ENCODE data around the gene ERCC4.

The ERCC4 gene

DNA sequence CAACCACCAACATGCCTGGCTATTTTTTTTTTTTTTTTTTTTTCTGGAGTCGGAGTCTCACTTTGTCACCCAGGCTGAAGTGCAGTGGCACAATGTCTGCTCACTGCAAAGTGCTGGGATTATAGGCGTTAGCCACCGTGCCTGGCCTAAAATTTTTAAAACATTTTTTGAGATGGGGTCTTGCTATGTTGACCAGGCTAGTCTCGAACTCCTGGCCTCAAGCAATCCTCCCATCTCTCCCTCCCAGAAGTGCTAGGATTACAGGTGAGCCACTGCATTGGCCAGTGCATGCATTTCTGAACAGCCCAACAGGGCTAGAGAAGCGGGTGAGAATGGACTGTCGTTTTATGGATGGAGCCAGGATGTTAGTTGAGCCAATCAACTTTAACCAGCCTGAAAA is 72.4 kb downstream of the ERCC4 start:
- H3K4me2 ChIP-seq: no peak overlapping the region
- TF ChIP-seq, protein P1, sequence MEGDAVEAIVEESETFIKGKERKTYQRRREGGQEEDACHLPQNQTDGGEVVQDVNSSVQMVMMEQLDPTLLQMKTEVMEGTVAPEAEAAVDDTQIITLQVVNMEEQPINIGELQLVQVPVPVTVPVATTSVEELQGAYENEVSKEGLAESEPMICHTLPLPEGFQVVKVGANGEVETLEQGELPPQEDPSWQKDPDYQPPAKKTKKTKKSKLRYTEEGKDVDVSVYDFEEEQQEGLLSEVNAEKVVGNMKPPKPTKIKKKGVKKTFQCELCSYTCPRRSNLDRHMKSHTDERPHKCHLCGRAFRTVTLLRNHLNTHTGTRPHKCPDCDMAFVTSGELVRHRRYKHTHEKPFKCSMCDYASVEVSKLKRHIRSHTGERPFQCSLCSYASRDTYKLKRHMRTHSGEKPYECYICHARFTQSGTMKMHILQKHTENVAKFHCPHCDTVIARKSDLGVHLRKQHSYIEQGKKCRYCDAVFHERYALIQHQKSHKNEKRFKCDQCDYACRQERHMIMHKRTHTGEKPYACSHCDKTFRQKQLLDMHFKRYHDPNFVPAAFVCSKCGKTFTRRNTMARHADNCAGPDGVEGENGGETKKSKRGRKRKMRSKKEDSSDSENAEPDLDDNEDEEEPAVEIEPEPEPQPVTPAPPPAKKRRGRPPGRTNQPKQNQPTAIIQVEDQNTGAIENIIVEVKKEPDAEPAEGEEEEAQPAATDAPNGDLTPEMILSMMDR (conservative IDR thresholded peaks at IDR 0.05; ENCODE audit: low read depth, low read length): no peak
- H3K9ac ChIP-seq: no peak overlapping the region
- H3K79me2 ChIP-seq (ENCODE audit: insufficient read depth, low read depth): no peaks in the 10 kb centered on the region
- no peaks in the 10 kb centered on the region for H4K20me1 ChIP-seq (ENCODE audit: insufficient read depth)
- no peaks in the 10 kb centered on the region for H3K36me3 ChIP-seq (ENCODE audit: insufficient read depth)
- H3K27ac ChIP-seq: no peak overlapping the region
- H3K27me3 ChIP-seq (ENCODE audit: insufficient read depth, low read depth): no peaks in the 10 kb centered on the region
- no peak overlapping the region for H2AFZ ChIP-seq (ENCODE audit: low read depth)
- H3K4me1 ChIP-seq (ENCODE audit: low read depth, poor library complexity, severe bottlenecking): no peaks in the 10 kb centered on the region
- H3K4me3 ChIP-seq (IDR thresholded peaks at IDR 0.05; ENCODE audit: insufficient read depth, low read depth, low read length): no peak overlapping the region

DNA sequence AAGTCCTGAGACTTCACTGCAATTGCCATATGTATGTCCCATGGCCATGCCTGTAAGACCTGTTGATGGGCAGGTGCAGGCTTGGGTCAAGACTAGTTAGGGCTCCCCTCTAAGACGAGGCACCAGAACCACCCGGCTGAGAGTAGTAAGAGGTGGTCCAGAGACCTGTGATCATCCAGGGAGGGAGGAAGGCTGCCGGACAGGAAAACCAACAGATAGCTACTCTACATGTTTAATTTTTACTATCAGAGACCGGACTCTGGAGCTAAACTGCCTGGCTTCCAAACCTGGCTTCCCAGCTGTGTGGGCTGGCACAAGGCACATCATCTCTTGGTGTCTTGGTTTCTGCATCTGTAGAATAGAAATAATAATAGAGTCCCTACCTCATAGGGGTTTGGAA is 73.0 kb downstream of the ERCC4 start:
- no peaks in the 10 kb centered on the region for H3K79me2 ChIP-seq (ENCODE audit: insufficient read depth, low read depth)
- TF ChIP-seq, protein P1 (conservative IDR thresholded peaks at IDR 0.05; ENCODE audit: low read depth, low read length): no peak
- no peak overlapping the region for H3K4me3 ChIP-seq (IDR thresholded peaks at IDR 0.05; ENCODE audit: insufficient read depth, low read depth, low read length)
- H3K4me2 ChIP-seq: no peak overlapping the region
- H3K27me3 ChIP-seq (ENCODE audit: insufficient read depth, low read depth): no peaks in the 10 kb centered on the region
- no peak overlapping the region for H3K27ac ChIP-seq
- no peak overlapping the region for H3K9ac ChIP-seq
- H4K20me1 ChIP-seq (ENCODE audit: insufficient read depth): no peaks in the 10 kb centered on the region
- H3K4me1 ChIP-seq (ENCODE audit: low read depth, poor library complexity, severe bottlenecking): no peaks in the 10 kb centered on the region
- no peaks in the 10 kb centered on the region for H3K36me3 ChIP-seq (ENCODE audit: insufficient read depth)
- H2AFZ ChIP-seq (ENCODE audit: low read depth): no peak overlapping the region

DNA sequence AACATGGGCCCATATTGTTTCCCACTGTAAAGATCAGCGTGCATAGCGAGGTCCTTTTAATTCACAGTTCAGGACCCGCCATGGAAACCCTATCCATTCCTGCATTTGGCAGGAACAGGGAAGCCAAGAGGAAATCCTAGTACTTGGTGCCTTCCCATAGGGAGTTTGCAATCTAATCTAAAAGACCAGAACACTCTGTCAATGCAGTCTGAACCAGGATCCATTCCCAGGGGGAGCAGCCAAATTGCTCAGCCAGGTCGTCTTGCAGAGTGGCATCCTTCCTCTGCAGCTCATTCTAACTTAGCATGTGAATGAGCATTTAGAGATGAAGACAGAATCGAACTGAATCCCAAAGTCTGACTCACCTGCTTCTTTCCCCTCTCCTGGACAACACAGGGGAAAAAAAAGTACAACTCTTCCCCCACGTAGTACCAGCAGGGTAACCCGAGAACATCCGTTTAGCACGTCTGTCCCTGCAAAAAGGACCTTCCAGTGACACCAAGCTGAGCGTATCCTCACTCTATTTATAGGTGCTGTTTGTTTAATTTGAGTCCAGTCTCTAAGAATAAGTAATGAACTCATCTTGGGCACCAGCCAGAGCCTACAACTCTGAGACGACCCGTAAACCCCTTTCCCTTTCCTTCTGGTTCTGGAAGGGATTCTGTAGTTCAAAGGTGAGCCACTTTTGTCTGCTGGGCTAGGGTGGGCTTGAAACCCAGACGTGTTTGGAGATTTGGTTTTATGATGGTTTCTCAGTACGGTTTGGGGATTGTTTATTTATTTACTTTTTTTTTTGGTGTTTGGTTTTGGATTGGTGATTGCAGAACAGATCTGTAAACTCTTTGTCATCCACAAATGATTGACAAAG is 74.5 kb downstream of the ERCC4 start:
- H3K4me2 ChIP-seq: no peak overlapping the region
- no peaks in the 10 kb centered on the region for H3K4me1 ChIP-seq (ENCODE audit: low read depth, poor library complexity, severe bottlenecking)
- TF ChIP-seq, protein P1 (conservative IDR thresholded peaks at IDR 0.05; ENCODE audit: low read depth, low read length): no peak
- H3K79me2 ChIP-seq (ENCODE audit: insufficient read depth, low read depth): no peaks in the 10 kb centered on the region
- no peak overlapping the region for H3K27ac ChIP-seq
- H3K36me3 ChIP-seq (ENCODE audit: insufficient read depth): no peaks in the 10 kb centered on the region
- H3K4me3 ChIP-seq (IDR thresholded peaks at IDR 0.05; ENCODE audit: insufficient read depth, low read depth, low read length): no peak overlapping the region
- H3K27me3 ChIP-seq (ENCODE audit: insufficient read depth, low read depth): no peaks in the 10 kb centered on the region
- no peak overlapping the region for H3K9ac ChIP-seq
- H2AFZ ChIP-seq (ENCODE audit: low read depth): no peak overlapping the region
- no peaks in the 10 kb centered on the region for H4K20me1 ChIP-seq (ENCODE audit: insufficient read depth)

DNA sequence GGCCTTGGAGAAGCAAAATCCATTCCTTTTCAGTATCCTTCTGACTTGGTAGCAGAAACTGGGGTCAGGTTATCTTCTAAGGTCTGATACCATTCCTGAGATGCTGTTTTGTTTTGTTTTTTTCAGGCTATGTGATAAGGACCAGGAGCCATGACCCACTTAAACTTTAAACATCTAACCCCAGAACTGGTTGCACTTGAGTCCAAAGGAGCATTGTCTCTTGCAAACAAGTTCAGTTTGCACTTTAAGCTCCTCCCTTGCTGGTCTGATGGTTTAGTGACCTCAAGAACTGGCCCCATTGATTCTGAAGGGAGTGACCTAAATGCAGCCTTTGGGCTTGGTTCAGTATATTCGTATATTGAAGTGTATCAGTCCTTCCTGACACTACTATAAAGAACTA is 75.2 kb downstream of the ERCC4 start:
- Histone ChIP-seq H3K36me3 (ENCODE audit: insufficient read depth) (no peaks in the 10 kb centered on the region), H3K4me3 (IDR thresholded peaks at IDR 0.05; ENCODE audit: insufficient read depth, low read depth, low read length) (no peak overlapping the region), H3K9ac (no peak overlapping the region), H3K27me3 (ENCODE audit: insufficient read depth, low read depth) (no peaks in the 10 kb centered on the region), H4K20me1 (ENCODE audit: insufficient read depth) (no peaks in the 10 kb centered on the region), H2AFZ (ENCODE audit: low read depth) (no peak overlapping the region), H3K79me2 (ENCODE audit: insufficient read depth, low read depth) (no peaks in the 10 kb centered on the region), H3K4me1 (ENCODE audit: low read depth, poor library complexity, severe bottlenecking) (no peaks in the 10 kb centered on the region), H3K4me2 (no peak overlapping the region), H3K27ac (no peak overlapping the region)
- TF ChIP-seq, protein P1 (conservative IDR thresholded peaks at IDR 0.05; ENCODE audit: low read depth, low read length): no peak
